ENCODE results near the gene EMX1. TPM values are rescaled to one million over a fixed set of nuclear protein-coding genes. Genes with fewer than 3 reads are reported as not detected.

The EMX1 gene
- total RNA-seq, result under 1 TPM in 1 of 2 experiments, not detected in 1; 0.25 TPM

DNA sequence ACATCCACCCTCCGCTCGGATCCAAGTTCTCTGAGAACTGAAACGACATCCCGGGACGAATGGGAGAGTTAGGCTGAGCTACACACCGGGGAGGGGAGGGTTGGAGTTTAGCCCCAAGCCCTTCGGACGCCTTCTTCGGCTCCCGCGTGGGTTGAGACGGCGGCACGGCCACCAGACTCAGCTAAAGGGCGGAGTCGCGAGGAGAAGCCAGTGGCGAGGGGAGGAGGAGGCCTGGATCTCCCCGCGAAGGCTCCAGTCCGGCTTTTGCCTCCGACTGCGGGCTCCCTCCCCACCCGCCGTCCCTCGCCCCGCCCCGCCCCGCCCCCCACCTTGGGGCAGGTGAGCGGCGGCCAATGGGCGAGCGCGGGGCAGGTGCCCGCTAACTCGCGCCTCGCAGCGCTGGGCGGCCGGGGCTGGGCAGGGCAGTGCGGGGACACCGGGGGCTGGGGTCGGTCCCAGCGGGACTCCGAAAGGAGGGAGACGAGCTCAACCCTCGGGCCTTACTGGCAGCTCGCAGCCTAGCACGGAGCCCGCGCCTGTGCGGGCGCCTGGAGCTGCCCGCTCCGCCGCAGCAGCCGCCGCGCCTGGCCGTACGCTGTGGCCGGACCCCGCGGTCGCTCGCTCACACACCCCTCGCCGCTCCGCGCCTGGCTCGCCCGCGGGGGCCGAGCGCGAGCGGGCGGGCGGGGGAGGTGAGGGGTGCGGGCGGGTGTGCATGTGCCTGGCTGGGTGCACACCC, at the start of gene EMX1:
Gene EMX1, plus strand, starts transcription at position 382 of the 739 bp plus-strand sequence. Its CDS starts 334 bp downstream, at position 716.
- POLR2A ChIA-PET, result interaction anchor here (0.7 kb wide), 1 partner anchor 94 kb away, joined by 3 read pairs; no protein-coding TSS in a partner anchor

GRCh38 chr2:72871060-72871459, 46.3 kb upstream of the EMX1 start:
- ChIA-PET CTCF (interaction anchor here (1.4 kb wide), 1 partner anchor 16 kb away, joined by 4 read pairs; the partner anchor contains the start of gene SPR), POLR2A (no interaction called here)

More for the DNA sequence above, at the start of gene EMX1:
- CTCF ChIA-PET, result interaction anchor here (1.1 to 1.7 kb wide), 5 partner anchors 9 to 260 kb away, joined by 3 to 7 read pairs (median 5); partner anchors contain the start of gene SPR

DNA sequence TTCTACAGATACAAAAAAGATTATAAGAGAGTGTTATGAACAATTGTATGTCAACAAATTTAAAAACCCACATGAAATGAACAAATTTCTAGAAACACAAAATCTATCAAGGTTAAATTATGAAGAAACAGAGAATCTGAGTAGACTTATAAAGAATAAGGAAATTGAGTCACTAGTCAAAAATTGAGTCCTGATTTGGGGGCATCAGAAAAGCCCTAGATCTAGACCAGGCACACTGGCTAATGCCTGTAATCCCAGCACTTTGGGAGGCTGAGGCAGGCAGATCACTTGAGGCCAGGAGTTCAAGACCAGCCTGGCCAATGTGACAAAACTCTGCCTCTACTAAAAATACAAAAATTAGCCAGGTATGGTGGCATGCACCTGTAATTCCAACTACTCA, 45.4 kb upstream of the EMX1 start:
- ChIA-PET POLR2A (interaction anchor here (0.6 kb wide), 1 partner anchor 350 kb away, joined by 8 read pairs; no protein-coding TSS in a partner anchor), CTCF (no interaction called here)

GRCh38 chr2:72883356-72883962, 33.9 kb upstream of the EMX1 start:
- POLR2A ChIA-PET, result no interaction called here
- CTCF ChIA-PET, result interaction anchor here (1.0 to 1.4 kb wide), 2 partner anchors 9 to 21 kb away, joined by 3 to 5 read pairs; no protein-coding TSS in a partner anchor

GRCh38 chr2:72886505-72887031, 30.8 kb upstream of the EMX1 start:
- ChIA-PET POLR2A (no interaction called here), CTCF (interaction anchor here (0.8 to 2.1 kb wide), 12 partner anchors 9 to 291 kb away, joined by 3 to 8 read pairs (median 4); partner anchors contain the start of gene EMX1)

DNA sequence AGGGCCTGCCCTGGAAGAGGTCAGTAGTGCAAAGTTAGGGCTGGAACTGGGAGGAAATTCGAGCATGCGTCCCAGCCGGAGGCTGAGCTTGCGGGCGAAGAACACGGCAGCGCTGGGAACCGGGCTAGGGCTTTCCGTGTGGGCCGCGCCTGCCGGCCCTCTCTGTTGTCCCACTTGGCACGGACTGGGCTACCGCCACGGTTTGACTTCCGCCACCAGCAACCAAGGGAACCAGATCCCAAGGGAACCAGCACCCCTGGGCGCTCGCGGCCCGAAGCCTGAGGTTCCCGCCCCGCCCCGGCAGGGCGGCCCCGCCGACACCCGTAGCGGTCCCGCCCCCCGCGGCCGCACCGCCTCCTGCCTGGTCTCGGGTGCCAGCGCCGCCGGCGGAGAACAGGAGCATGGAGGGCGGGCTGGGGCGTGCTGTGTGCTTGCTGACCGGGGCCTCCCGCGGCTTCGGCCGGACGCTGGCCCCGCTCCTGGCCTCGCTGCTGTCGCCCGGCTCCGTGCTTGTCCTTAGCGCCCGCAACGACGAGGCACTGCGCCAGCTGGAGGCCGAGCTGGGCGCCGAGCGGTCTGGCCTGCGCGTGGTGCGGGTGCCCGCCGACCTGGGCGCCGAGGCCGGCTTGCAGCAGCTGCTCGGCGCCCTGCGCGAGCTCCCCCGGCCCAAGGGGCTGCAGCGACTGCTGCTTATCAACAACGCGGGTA, 30.1 kb upstream of the EMX1 start, which contains the start of gene SPR:
Gene SPR, plus strand, starts transcription at position 377 of the 708 bp plus-strand sequence. Its CDS starts 25 bp downstream, at position 402.
- POLR2A ChIA-PET, result no interaction called here
- CTCF ChIA-PET, result interaction anchor here (0.7 to 2.1 kb wide), 17 partner anchors 8 to 290 kb away, joined by 3 to 8 read pairs (median 4); partner anchors contain the start of gene EMX1

DNA sequence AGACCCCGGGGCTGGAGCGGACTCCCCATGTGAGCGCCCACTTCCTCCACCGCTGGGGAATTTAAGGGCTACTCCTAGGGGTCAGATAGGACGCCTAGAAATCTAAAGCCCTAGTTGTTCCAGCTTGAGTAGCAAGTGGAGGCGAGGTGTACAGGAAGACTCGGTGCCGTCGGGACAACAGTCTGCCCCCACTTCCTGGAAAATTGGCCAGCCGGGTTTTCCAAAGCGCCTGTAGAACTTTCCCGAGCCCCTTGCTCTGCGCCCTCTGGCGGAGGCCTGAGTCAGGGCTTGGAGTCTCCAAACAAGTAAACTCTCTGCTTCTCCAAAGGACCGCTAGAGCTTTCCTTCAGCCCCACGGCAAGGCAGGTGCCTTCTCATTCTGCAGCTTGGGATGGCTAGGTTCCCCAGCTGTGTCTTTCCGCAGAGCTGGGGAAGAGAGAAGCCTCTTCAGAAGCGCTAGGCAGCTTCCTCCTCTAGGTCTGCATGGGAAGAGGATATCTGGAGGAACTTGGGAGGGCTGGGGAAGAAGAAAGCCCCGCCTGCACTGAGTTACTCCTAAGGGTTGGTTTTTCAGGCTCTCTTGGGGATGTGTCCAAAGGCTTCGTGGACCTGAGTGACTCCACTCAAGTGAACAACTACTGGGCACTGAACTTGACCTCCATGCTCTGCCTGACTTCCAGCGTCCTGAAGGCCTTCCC, 29.4 kb upstream of the EMX1 start:
- ChIA-PET POLR2A (no interaction called here), CTCF (interaction anchor here (0.6 to 2.1 kb wide), 15 partner anchors 8 to 289 kb away, joined by 3 to 8 read pairs (median 3); partner anchors contain the start of gene EMX1)

GRCh38 chr2:72888438-72889202, 28.7 kb upstream of the EMX1 start:
- POLR2A ChIA-PET, result no interaction called here
- CTCF ChIA-PET, result interaction anchor here (0.6 to 2.1 kb wide), 9 partner anchors 30 to 289 kb away, joined by 3 to 8 read pairs (median 3); no protein-coding TSS in a partner anchor

- POLR2A ChIA-PET, result no interaction called here
- CTCF ChIA-PET, result interaction anchor here (1.6 kb wide), 1 partner anchor 287 kb away, joined by 3 read pairs; no protein-coding TSS in a partner anchor
These were observed 27.3 kb upstream of the EMX1 start for GRCh38 chr2:72889991-72890390.

- ChIA-PET POLR2A (no interaction called here), CTCF (interaction anchor here (0.9 to 2.6 kb wide), 5 partner anchors 31 to 119 kb away, joined by 3 to 44 read pairs (median 4); no protein-coding TSS in a partner anchor)
These were observed 26.1 kb upstream of the EMX1 start for GRCh38 chr2:72891091-72891818.

DNA sequence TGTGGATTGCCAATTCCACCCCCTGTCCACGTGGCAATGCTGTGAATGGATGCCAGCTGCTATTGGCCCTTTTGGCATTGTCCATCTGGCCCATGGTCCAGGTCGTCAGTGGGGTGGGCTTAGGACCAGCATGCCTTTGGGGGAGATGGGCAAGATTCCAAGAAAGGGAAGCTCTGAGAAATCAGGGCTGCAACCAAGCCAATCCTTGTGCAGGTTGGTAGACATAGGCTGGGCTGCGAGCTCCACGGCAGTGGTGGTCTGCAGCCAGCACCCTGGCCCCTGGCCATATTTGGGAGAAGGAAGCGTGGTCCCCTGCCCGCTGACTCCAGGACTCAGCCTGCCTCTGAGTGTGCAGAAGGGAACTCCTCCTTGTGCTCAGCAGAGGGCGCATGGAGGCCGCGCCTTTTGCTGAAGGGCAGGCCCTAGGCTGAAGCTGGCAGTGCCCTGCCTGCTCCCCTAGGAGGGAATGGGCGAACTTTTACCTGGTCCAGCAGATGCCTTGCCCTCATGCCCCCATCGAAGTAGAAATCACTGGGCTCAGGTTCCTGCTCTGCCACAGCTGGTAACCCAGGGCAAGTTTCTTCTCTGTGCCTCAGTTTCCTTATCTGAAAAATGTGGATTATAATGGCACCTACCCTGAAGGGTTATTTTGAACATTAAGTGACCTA, 24.7 kb upstream of the EMX1 start:
- ChIA-PET CTCF (interaction anchor here (0.7 to 4.0 kb wide), 31 partner anchors 9 to 320 kb away, joined by 3 to 44 read pairs (median 4); partner anchors contain the start of gene EMX1), POLR2A (no interaction called here)

- ChIA-PET POLR2A (no interaction called here), CTCF (interaction anchor here (0.7 to 4.0 kb wide), 19 partner anchors 9 to 319 kb away, joined by 3 to 44 read pairs (median 4); no protein-coding TSS in a partner anchor)
These were observed 23.6 kb upstream of the EMX1 start for GRCh38 chr2:72893594-72894319.

GRCh38 chr2:72894514-72894913, 22.8 kb upstream of the EMX1 start:
- ChIA-PET POLR2A (no interaction called here), CTCF (interaction anchor here (0.9 to 4.0 kb wide), 7 partner anchors 8 to 283 kb away, joined by 3 to 20 read pairs (median 4); no protein-coding TSS in a partner anchor)

GRCh38 chr2:72895154-72895553, 22.2 kb upstream of the EMX1 start:
- ChIA-PET POLR2A (no interaction called here), CTCF (interaction anchor here (1.1 to 4.0 kb wide), 3 partner anchors 8 to 282 kb away, joined by 4 to 20 read pairs (median 4); partner anchors contain the start of gene SPR)

DNA sequence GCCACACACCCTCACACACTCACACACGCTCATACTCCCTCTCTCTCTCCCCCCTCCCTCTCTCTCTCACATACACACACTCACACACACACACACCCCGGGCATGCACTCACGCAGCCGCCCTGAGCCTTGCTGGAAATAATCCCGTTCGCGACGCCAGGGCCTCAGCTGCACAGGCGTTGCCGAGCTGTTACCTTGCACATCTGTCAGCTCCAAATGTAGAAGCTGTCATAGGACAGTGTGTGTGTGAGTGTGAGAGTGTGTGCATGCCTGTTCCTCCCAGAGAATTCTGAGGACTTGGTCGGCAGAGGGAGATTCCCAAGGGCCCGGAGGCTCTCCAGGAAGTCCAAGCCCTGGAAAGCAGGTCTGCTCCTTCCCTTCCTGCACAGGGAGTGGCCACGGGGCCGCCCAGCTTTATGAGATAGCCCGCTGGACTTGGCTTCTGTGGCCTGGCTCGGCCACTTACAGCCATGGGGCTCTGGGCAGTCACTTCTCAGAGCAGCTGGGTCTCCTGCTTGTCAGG, 21.5 kb upstream of the EMX1 start:
- ChIA-PET CTCF (interaction anchor here (1.0 to 4.0 kb wide), 6 partner anchors 9 to 281 kb away, joined by 3 to 20 read pairs (median 4); partner anchors contain the start of gene SPR), POLR2A (no interaction called here)
